GM18868 (cell line): ENCODE measurements around the gene ASPRV1.

Experiments
- ATAC-seq: cut with Tn5 transposase; IDR thresholded peaks from one replicate; pipeline ENCODE4 v1.9.1; 2021; ENCODE audit warnings: mild to moderate bottlenecking, moderate library complexity; ENCODE audit not compliant: unreplicated experiment

The ASPRV1 gene

GRCh38 chr2:69943843-69944525, 17.4 kb downstream of the ASPRV1 start:
- no peak for ATAC-seq

- no peak for ATAC-seq
Observed at GRCh38 chr2:69943000-69943842, 18.2 kb downstream of the ASPRV1 start.

GRCh38 chr2:69940691-69941090, 20.7 kb downstream of the ASPRV1 start:
- no peak for ATAC-seq

GRCh38 chr2:69939722-69940121, 21.7 kb downstream of the ASPRV1 start:
- ATAC-seq: no peak

GRCh38 chr2:69937968-69938367, 23.5 kb downstream of the ASPRV1 start:
- no peak for ATAC-seq

- no peak for ATAC-seq
Observed at GRCh38 chr2:69936906-69937305, 24.5 kb downstream of the ASPRV1 start.

- ATAC-seq: no peak
Observed at GRCh38 chr2:69935011-69935410, 26.4 kb downstream of the ASPRV1 start.

GRCh38 chr2:69934614-69934908, 26.9 kb downstream of the ASPRV1 start:
- ATAC-seq: no peak

GRCh38 chr2:69933839-69934613, 27.4 kb downstream of the ASPRV1 start:
- no peak for ATAC-seq

- no peak for ATAC-seq
Observed at GRCh38 chr2:69933254-69933828, 28.1 kb downstream of the ASPRV1 start.

- ATAC-seq: no peak
Observed at GRCh38 chr2:69932596-69932922, 28.9 kb downstream of the ASPRV1 start.

- ATAC-seq: no peak
Observed at GRCh38 chr2:69931832-69932595, 29.4 kb downstream of the ASPRV1 start.

- ATAC-seq: no peak
Observed at GRCh38 chr2:69926849-69927515, 34.4 kb downstream of the ASPRV1 start.

- ATAC-seq: no peak
Observed at GRCh38 chr2:69923116-69923515, 38.3 kb downstream of the ASPRV1 start.

- no peak for ATAC-seq
Observed at GRCh38 chr2:69918401-69918800, 43.0 kb downstream of the ASPRV1 start.

- ATAC-seq: no peak
Observed at GRCh38 chr2:69917852-69918251, 43.6 kb downstream of the ASPRV1 start.

GRCh38 chr2:69916106-69916505, 45.3 kb downstream of the ASPRV1 start:
- no peak for ATAC-seq

GRCh38 chr2:69914950-69915945, 46.2 kb downstream of the ASPRV1 start, which contains the start of gene MXD1:
Gene MXD1, plus strand, starts transcription at chr2:69915109. Its CDS starts 222 bp downstream, at chr2:69915331.
- peak; percentile 87 for ATAC-seq
